IMR-90 (cell line): Measurements from ENCODE around the gene GPR180. TPM values are rescaled to one million over a fixed set of nuclear protein-coding genes. Genes with fewer than 3 reads are reported as not detected.

ENCODE experiments used
- ATAC-seq: fragments of 200-7000 bp; cut with Tn5 transposase; 2 replicates; pipeline ENCODE4 v1.9.1; 2020; ENCODE audit warnings: low read depth, mild to moderate bottlenecking, moderate library complexity
- BruUV-seq: library from RNA; stranded (reverse); fragments of 400-500 nt; replicated peaks from 2 replicates; lab custom pipeline; 2021; lab: Mats Ljungman, UMichigan
- CTCF ChIA-PET: fragments of 300-600 bp; formaldehyde crosslinking; extraction: SDS; loops from one replicate; lab custom pipeline; 2021; ENCODE audit warnings: antibody characterized with exemption; lab: Yijun Ruan, JAX
- POLR2A ChIA-PET: fragments of 300-600 bp; sonication (Branson Sonifier 250); formaldehyde crosslinking; loops from one replicate; lab custom pipeline; 2022; ENCODE audit warnings: antibody characterized with exemption; ENCODE audit not compliant: unreplicated experiment; lab: Charles Lee
- DNase-seq: peaks from one replicate; pipeline ENCODE4 v3.0.0; 2013
- H2AFZ ChIP-seq: replicated peaks from 2 replicates; pipeline ENCODE3; 2013; ENCODE audit warnings: low read length, mild to moderate bottlenecking; ENCODE audit not compliant: poor library complexity
- H2AK5ac ChIP-seq: 2 replicates; pipeline ENCODE4 v1.6.1; 2013; ENCODE audit warnings: low read depth, low read length, inconsistent platforms
- H2AK9ac ChIP-seq: replicated peaks from 2 replicates; pipeline ENCODE3; 2013; ENCODE audit warnings: mild to moderate bottlenecking, low read depth, low read length, moderate library complexity; ENCODE audit not compliant: poor library complexity
- H2BK120ac ChIP-seq: 2 replicates; pipeline ENCODE4 v1.6.1; 2013; ENCODE audit warnings: low read depth, low read length, inconsistent platforms
- H2BK15ac ChIP-seq: 3 replicates; pipeline ENCODE4 v1.6.1; 2013; ENCODE audit warnings: low read depth, low read length, inconsistent platforms
- H2BK20ac ChIP-seq: 2 replicates; pipeline ENCODE4 v1.6.1; 2013; ENCODE audit warnings: low read depth, mild to moderate bottlenecking, inconsistent platforms, low read length, moderate library complexity
- H2BK5ac ChIP-seq: 2 replicates; pipeline ENCODE4 v1.6.1; 2013; ENCODE audit warnings: mild to moderate bottlenecking, low read depth, low read length, inconsistent platforms; ENCODE audit not compliant: poor library complexity, severe bottlenecking
- H3K14ac ChIP-seq: replicated peaks from 2 replicates; pipeline ENCODE4 v1.6.1; 2013; ENCODE audit warnings: low read depth, low read length, inconsistent platforms
- H3K18ac ChIP-seq: 2 replicates; pipeline ENCODE4 v1.6.1; 2013; ENCODE audit warnings: low read depth, low read length, control low read depth
- H3K23ac ChIP-seq: 2 replicates; pipeline ENCODE4 v1.6.1; 2013; ENCODE audit warnings: low read depth, low read length, inconsistent platforms
- H3K27ac ChIP-seq: 2 replicates; pipeline ENCODE4 v1.5.1; 2013; ENCODE audit warnings: mild to moderate bottlenecking, control low read depth, low read length; ENCODE audit not compliant: insufficient read depth
- H3K27me3 ChIP-seq: 2 replicates; pipeline ENCODE4 v1.6.1; 2013; ENCODE audit warnings: low read length; ENCODE audit not compliant: control insufficient read depth, insufficient read depth
- H3K36me3 ChIP-seq: 2 replicates; pipeline ENCODE4 v1.6.1; 2013; ENCODE audit warnings: low read length, mixed read lengths; ENCODE audit not compliant: control insufficient read depth, insufficient read depth
- H3K4ac ChIP-seq: 2 replicates; pipeline ENCODE4 v1.6.1; 2013; ENCODE audit warnings: low read depth, low read length, inconsistent platforms
- H3K4me1 ChIP-seq: 2 replicates; pipeline ENCODE4 v1.6.1; 2013; ENCODE audit warnings: low read length, mixed read lengths; ENCODE audit not compliant: control insufficient read depth, insufficient read depth
- H3K4me2 ChIP-seq: 2 replicates; pipeline ENCODE4 v1.6.1; 2013; ENCODE audit warnings: low read depth, mild to moderate bottlenecking, control low read depth, low read length, moderate library complexity
- H3K4me3 ChIP-seq: 2 replicates; pipeline ENCODE4 v1.5.1; 2013; ENCODE audit warnings: low read depth, mild to moderate bottlenecking, control low read depth, low read length, moderate library complexity; ENCODE audit not compliant: insufficient read depth
- H3K56ac ChIP-seq: 2 replicates; pipeline ENCODE4 v1.6.1; 2013; ENCODE audit warnings: low read length, inconsistent platforms; ENCODE audit not compliant: insufficient read depth; ENCODE audit errors: extremely low read depth
- H3K79me1 ChIP-seq, 2 experiments: 2 replicates each; pipeline ENCODE4 v1.6.1; 2013; ENCODE audit warnings: low read length in 2 of 2, inconsistent platforms in 1 of 2, low read depth in 1 of 2
- H3K9ac ChIP-seq: 2 replicates; pipeline ENCODE4 v1.6.1; 2013; ENCODE audit warnings: low read depth, low read length, control low read depth
- H3K9me1 ChIP-seq: 2 replicates; pipeline ENCODE4 v1.6.1; 2013; ENCODE audit warnings: low read length, inconsistent platforms; ENCODE audit not compliant: insufficient read depth
- H3K9me3 ChIP-seq: 2 replicates; pipeline ENCODE4 v1.6.1; 2013; ENCODE audit warnings: low read length; ENCODE audit not compliant: control insufficient read depth, insufficient read depth
- H4K20me1 ChIP-seq: 2 replicates; pipeline ENCODE4 v1.6.1; 2013; ENCODE audit warnings: low read length, inconsistent platforms; ENCODE audit not compliant: insufficient read depth
- H4K5ac ChIP-seq: 2 replicates; pipeline ENCODE4 v1.6.1; 2013; ENCODE audit warnings: mild to moderate bottlenecking, low read depth, low read length, control low read depth
- H4K8ac ChIP-seq, 2 experiments: 2 replicates each; pipeline ENCODE4 v1.6.1; 2013; ENCODE audit warnings: low read depth in 2 of 2, low read length in 2 of 2, control low read depth in 1 of 2, inconsistent platforms in 1 of 2
- H4K91ac ChIP-seq: 2 replicates; pipeline ENCODE4 v1.6.1; 2013; ENCODE audit warnings: low read depth, low read length, inconsistent platforms; ENCODE audit not compliant: insufficient read depth
- MXI1 ChIP-seq: IDR thresholded peaks from 2 replicates; pipeline ENCODE4 v1.6.1; 2012; ENCODE audit warnings: low read depth, mild to moderate bottlenecking, low read length, moderate library complexity, borderline replicate concordance
- WGBS, 2 experiments: methylation state at CpG; one replicate each; pipeline versions ENCODE4 v1.1.5 to v1.1.7; 2013; ENCODE audit warnings: missing lambda C conversion rate in 2 of 2; ENCODE audit not compliant: insufficient read length in 1 of 2; ENCODE audit errors: extremely low coverage in 2 of 2; 5-methylcytosine and 5-hydroxymethylcytosine counted together
- dilution Hi-C: fragments of 300-500 bp; cut with HindIII; formaldehyde crosslinking; loops from one replicate; pipeline ENCODE4 v1.14.3; 2018; ENCODE audit warnings: low sequenced_read_pairs; ENCODE audit not compliant: unreplicated experiment
- in situ Hi-C: fragments of 300-500 bp; cut with MboI; formaldehyde crosslinking; loops from 3 replicates; pipeline ENCODE4 v1.14.3; 2019; ENCODE audit warnings: low sequenced_read_pairs, inconsistent platforms, mixed read lengths
- intact Hi-C: fragments of 100-400 bp; cut with micrococcal nuclease; formaldehyde crosslinking; loops from 2 replicates; pipeline ENCODE4 v1.10.0; 2022
- polyA plus RNA-seq, 3 experiments: library from polyadenylated mRNA; depleted of rRNA; stranded (reverse); fragments of >200 nt; gene quantifications; 2 replicates each; pipeline ENCODE4 v1.2.3, GENCODE V29; 2012; ENCODE audit warnings: low replicate concordance in 1 of 3
- total RNA-seq: library from RNA; depleted of rRNA; stranded (reverse); fragments of >200 nt; gene quantifications from 2 replicates; pipeline ENCODE4 v1.2.3, GENCODE V29; 2012

Gene GPR180
- total and polyA plus RNA-seq, 2 of the 4 experiments (the other 2 are of a cell fraction), result 2.8 to 10.8 TPM

DNA sequence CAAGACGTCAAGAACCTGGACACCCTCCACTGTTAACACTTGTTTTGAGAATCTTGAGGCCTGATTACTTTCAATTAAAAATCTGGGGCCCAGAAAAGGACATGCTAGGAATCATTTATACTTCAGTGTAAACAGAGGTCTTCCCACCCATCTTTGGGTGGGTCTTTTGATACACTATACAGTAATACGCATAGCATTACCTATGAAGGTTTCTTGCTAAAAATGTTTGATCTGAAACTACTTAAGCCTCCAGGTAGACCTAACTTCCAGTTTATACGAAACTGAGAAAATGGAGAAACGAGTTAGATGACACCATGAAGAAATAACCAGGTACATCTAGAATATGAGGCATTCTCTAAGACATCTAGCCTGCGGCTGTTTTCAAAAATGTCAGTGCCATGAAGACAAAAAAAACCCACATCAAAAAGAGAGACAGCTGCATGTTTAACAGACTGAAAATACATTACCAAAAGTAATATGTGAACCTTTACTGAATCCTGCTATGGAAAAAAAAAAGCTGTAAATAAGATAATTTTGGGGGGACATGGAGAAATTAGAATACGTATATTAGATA, 42.3 kb upstream of the GPR180 start:
- H3K9me3 ChIP-seq, result no peaks in the 10 kb centered on the region
- H2BK120ac ChIP-seq, result no peak overlapping the region
- H4K91ac ChIP-seq, result no peak overlapping the region
- no peak for DNase-seq
- H3K4ac ChIP-seq, result no peak overlapping the region
- H2AFZ ChIP-seq, result no peak overlapping the region
- no peak overlapping the region for H3K56ac ChIP-seq
- H3K79me1 ChIP-seq, result no peaks in the 10 kb centered on the region
- no peak overlapping the region for H2AK5ac ChIP-seq
- H2BK5ac ChIP-seq, result no peak overlapping the region
- H3K36me3 ChIP-seq, result 0 out of 2 replicates have a peak, but pooled peaks cover 2% of the 10 kb centered on the region
- no peak overlapping the region for H2AK9ac ChIP-seq
- H3K27ac ChIP-seq, result no peak overlapping the region
- no peak overlapping the region for H3K4me3 ChIP-seq
- in situ Hi-C loops, result no loop called here
- no peak overlapping the region for H2BK15ac ChIP-seq
- no peaks in the 10 kb centered on the region for H3K9me1 ChIP-seq
- no TSS peak for BruUV-seq
- H2BK20ac ChIP-seq, result no peak overlapping the region
- H4K8ac ChIP-seq, result no peak overlapping the region
- H3K4me1 ChIP-seq, result no peaks in the 10 kb centered on the region
- no peak overlapping the region for H3K18ac ChIP-seq
- intact Hi-C loops, result no loop called here
- ChIA-PET CTCF (no interaction called here), POLR2A (no interaction called here)
- H3K4me2 ChIP-seq, result no peak overlapping the region
- no peak overlapping the region for H3K23ac ChIP-seq
- no peak overlapping the region for H4K5ac ChIP-seq
- dilution Hi-C loops, result no loop called here
- H3K9ac ChIP-seq, result no peak overlapping the region
- no peak overlapping the region for H3K14ac ChIP-seq
- H4K20me1 ChIP-seq, result no peaks in the 10 kb centered on the region
- H3K27me3 ChIP-seq, result no peaks in the 10 kb centered on the region
- ATAC-seq, result no peak
- WGBS, 2 experiments, result no CpG with 5 or more reads among the region's 6 CpGs
- no peak for TF ChIP-seq MXI1
